GM12872 (cell line): Measurements from ENCODE around the gene DISC1.

Experiments
- CTCF ChIP-seq: IDR thresholded peaks from 3 replicates; pipeline ENCODE4 v1.5.1; 2011; ENCODE audit warnings: low read depth, mild to moderate bottlenecking, low read length, moderate library complexity; ENCODE audit not compliant: insufficient read depth

Gene DISC1

DNA sequence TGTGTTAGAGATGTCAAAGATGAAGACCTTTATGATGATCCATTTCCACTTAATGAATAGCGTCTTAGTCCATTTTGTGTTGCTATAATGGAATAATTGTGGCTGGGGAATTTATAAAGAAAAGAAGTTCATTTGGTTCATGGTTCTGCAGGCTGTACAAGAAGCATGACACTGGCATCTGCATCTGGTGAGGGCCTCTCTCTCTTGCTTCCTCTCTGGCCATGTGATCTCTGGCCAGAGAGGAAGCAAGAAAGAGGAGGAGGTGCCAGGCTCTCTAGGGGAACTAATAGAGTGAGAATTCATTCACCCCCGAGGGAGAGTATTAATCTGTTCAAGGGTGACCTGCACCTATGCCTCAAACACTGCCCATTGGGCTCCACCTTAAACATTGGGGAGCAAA, 242.8 kb downstream of the DISC1 start:
- TF ChIP-seq CTCF = no peak

DNA sequence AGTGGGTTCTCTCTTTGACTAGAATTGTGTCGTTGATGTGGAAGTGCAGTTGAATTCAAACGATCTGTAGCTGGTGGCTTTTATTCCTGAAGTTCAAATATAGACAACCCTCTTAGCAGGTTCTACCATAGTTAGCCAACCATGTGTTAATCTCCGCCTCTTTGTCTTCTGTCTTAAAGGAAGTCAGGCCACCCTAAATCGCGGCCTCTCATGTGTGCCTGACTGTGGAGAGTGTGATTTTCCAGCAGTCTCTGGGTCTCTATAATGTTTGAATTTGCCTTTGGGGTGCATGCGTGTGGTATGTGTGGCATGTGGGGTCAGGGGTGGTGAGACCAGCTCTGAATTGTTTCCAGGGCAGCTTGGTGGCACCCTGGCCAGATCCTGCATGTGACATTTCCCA, 244.9 kb downstream of the DISC1 start:
- no peak for TF ChIP-seq CTCF

GRCh38 chr1:231871878-231872277, 245.3 kb downstream of the DISC1 start:
- TF ChIP-seq CTCF = no peak

DNA sequence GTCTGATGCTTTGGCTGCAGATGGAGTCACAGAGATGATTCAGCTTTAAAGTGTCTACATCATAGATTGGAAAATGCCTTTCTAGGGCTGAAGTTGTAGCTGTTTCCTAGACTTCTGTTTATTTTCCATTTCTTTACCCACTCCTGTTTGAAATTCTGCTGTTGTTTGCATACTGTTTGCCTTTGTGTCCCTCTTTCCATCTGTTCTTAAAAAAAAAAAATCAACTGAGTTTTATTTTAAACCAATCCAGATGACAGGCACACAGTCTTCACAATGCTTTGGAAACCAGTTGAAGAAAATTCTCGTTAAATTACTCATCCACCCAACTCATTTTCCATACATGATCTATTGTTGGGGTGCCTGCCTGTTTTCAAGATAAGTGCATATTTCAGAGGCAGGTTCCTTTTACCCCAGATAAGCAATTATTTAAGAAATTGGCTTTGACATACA, 245.9 kb downstream of the DISC1 start:
- no peak for TF ChIP-seq CTCF

- no peak for TF ChIP-seq CTCF
Observed at GRCh38 chr1:231878737-231879136, 252.1 kb downstream of the DISC1 start.

GRCh38 chr1:231879296-231879695, 252.7 kb downstream of the DISC1 start:
- TF ChIP-seq CTCF = no peak

- no peak for TF ChIP-seq CTCF
Observed at GRCh38 chr1:231882333-231882732, 255.7 kb downstream of the DISC1 start.

DNA sequence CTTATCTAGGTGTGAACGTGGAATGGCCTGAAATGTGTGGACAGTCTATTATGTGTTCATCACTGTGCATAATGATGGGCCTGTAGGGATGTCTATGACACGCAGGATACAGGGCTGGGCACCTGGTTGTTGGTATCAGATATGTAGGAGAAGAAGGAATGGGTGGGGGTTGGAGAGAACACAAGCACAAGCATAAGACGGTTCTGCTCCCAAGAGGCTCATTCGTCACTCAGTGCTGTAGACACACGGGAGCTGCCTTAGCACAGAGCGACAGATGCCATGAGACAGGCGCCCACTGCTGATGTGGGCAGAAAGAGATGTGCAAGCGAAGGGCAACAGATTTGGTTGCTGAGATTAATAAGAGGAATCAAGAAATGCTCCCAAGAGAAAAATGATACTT, 256.2 kb downstream of the DISC1 start:
- no peak for TF ChIP-seq CTCF
